Chondrocyte (in vitro differentiated cells): ENCODE results near the gene SLC22A5. TPM values are rescaled to one million over a fixed set of nuclear protein-coding genes. Genes with fewer than 3 reads are reported as not detected.

ENCODE experiments used
- DNase-seq: peaks from one replicate; pipeline ENCODE4 v3.0.0; 2021; ENCODE audit warnings: mixed read lengths, low spot score
- H3K27ac Mint-ChIP-seq: one replicate; pipeline ENCODE4 v1.8.0; 2021; ENCODE audit warnings: mild to moderate bottlenecking, moderate library complexity, mixed read lengths; ENCODE audit not compliant: unreplicated experiment
- H3K27me3 Mint-ChIP-seq: 2 replicates; pipeline ENCODE4 v1.8.0; 2021; ENCODE audit warnings: low read depth, mixed read lengths
- H3K36me3 Mint-ChIP-seq: 2 replicates; pipeline ENCODE4 v1.8.0; 2021; ENCODE audit warnings: low read depth, mixed read lengths
- H3K4me1 Mint-ChIP-seq: 2 replicates; pipeline ENCODE4 v1.8.0; 2021; ENCODE audit warnings: low read depth, mild to moderate bottlenecking, mixed read lengths
- H3K4me3 Mint-ChIP-seq: one replicate; pipeline ENCODE4 v1.8.0; 2021; ENCODE audit warnings: mild to moderate bottlenecking, moderate library complexity, mixed read lengths; ENCODE audit not compliant: unreplicated experiment
- H3K9me3 Mint-ChIP-seq: 2 replicates; pipeline ENCODE4 v1.8.0; 2021; ENCODE audit warnings: low read depth, mixed read lengths
- total RNA-seq: library from RNA; stranded (reverse); gene quantifications from 3 replicates; pipeline ENCODE4 v1.2.1, GENCODE V29; 2021
- TF ChIP-seq, protein P1 (sequence below): fragments of 200-600 bp; sonication (generic); IDR thresholded peaks from 2 replicates; pipeline ENCODE4 v1.5.0; 2021; ENCODE audit warnings: antibody characterized with exemption, mild to moderate bottlenecking, moderate library complexity

SLC22A5 gene
- total RNA-seq, 1 donor from 2014 or later = 6.1 TPM

DNA sequence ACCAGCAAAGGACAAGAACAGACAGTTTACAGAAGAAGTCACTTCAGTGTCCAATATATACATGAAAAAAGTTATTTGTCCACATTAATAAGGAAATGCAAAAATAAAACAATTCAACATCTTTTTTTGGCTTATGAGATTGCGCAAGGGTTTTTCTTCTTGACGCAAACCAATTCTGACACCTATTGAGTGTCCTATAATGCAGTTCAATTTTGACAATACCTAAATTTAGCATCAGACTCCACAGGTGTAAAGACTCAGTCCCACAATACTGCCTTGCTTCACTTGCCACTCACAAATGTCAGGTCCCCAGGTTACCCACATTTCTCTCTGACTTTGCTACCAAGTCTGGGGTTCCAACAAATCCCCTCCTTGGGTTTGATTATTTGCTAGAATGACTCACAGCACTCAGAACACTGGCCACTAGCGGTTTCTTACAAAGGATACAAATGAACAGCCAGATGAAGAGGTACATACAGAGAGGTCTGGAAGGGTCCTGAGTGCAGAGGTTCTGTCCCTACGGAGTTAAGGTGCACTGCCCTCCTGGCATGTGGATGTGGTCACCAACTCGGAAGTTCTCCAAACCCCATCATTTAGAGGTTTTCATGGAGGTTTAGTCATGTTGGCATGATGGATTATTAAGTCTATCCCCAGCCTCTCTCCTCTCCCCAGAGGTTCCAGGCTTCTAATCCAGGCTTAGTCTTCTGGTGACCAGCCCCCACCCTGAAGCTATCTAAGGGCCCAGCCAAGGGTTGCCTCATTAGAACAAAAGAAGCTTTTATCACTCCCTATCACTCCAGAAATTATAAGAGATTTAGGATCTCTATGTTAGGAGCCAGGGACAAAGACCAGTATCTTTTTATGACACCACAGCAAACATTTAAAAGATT is 27.0 kb upstream of the SLC22A5 start:
- Mint-ChIP-seq H3K4me1 (no peaks in the 10 kb centered on the region), H3K9me3 (peaks cover 9% of the 10 kb centered on the region), H3K27ac (no peak overlapping the region), H3K4me3 (no peak overlapping the region), H3K27me3 (no peaks in the 10 kb centered on the region), H3K36me3 (peaks cover 25% of the 10 kb centered on the region)
- TF ChIP-seq, protein P1, sequence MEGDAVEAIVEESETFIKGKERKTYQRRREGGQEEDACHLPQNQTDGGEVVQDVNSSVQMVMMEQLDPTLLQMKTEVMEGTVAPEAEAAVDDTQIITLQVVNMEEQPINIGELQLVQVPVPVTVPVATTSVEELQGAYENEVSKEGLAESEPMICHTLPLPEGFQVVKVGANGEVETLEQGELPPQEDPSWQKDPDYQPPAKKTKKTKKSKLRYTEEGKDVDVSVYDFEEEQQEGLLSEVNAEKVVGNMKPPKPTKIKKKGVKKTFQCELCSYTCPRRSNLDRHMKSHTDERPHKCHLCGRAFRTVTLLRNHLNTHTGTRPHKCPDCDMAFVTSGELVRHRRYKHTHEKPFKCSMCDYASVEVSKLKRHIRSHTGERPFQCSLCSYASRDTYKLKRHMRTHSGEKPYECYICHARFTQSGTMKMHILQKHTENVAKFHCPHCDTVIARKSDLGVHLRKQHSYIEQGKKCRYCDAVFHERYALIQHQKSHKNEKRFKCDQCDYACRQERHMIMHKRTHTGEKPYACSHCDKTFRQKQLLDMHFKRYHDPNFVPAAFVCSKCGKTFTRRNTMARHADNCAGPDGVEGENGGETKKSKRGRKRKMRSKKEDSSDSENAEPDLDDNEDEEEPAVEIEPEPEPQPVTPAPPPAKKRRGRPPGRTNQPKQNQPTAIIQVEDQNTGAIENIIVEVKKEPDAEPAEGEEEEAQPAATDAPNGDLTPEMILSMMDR = no peak
- DNase-seq = no peak

DNA sequence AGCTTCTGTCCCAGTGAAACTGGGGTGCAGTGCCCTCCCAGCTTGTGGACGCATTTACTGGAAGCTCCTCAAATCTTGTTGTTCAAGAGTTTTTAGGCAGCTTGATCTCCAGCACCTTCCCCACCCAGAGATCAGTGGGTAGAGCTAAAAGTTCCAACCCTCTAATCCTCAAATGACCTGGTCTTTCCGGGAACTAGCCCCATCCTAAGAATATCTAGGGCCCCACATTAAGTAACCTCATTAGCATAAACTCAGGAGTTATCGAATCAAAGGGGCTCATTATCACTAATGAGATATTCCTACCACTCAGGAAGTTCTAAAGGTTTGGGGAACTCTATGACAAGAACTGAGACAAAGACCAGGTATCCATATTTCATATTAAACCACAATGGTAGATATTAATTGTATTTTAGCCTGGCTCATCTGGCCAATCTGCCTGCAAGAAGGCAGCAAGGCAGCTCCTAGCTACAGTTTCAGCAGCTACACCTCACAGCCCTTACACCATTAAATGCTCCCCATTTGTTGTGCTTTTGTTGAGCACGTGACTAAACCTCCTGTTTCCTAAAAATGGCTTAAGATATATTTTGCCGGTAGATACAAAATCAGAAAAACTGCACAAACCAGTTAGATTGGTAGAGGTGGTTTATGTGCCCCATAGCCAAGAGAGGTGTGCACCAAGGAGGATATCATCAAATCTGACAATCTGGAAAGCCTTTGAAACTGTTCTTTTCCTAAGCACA is 24.6 kb upstream of the SLC22A5 start:
- no peaks in the 10 kb centered on the region for H3K27me3 Mint-ChIP-seq
- H3K4me3 Mint-ChIP-seq = no peak overlapping the region
- TF ChIP-seq, protein P1 = no peak
- no peak for DNase-seq
- no peak overlapping the region for H3K27ac Mint-ChIP-seq
- H3K9me3 Mint-ChIP-seq = peaks cover 18% of the 10 kb centered on the region
- no peaks in the 10 kb centered on the region for H3K4me1 Mint-ChIP-seq
- peaks cover 34% of the 10 kb centered on the region for H3K36me3 Mint-ChIP-seq

DNA sequence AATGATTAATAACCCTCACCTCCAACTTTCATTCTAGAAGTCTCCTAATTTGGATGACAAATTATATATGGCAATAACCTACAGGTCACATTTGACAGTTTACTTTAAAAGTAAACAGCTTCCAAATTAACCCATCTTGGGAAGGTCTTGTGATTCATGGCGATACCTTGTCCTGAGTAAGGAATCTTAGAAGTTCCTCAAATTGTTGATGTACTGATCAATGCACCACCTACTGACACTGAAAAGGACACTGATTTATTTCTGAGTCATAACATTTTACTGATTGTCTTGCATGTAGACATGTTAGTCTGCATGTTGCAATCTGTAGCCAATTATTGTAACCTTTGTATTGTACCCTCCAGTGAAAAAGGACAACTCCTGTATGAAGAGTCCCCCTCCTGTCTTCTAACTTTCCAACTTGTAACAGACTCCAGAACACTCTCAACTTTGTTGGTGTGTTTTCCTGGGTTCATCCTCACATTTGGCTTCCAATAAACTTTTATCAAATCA is 16.0 kb upstream of the SLC22A5 start:
- H3K4me3 Mint-ChIP-seq = no peak overlapping the region
- no peaks in the 10 kb centered on the region for H3K4me1 Mint-ChIP-seq
- H3K36me3 Mint-ChIP-seq = peaks cover 16% of the 10 kb centered on the region

DNA sequence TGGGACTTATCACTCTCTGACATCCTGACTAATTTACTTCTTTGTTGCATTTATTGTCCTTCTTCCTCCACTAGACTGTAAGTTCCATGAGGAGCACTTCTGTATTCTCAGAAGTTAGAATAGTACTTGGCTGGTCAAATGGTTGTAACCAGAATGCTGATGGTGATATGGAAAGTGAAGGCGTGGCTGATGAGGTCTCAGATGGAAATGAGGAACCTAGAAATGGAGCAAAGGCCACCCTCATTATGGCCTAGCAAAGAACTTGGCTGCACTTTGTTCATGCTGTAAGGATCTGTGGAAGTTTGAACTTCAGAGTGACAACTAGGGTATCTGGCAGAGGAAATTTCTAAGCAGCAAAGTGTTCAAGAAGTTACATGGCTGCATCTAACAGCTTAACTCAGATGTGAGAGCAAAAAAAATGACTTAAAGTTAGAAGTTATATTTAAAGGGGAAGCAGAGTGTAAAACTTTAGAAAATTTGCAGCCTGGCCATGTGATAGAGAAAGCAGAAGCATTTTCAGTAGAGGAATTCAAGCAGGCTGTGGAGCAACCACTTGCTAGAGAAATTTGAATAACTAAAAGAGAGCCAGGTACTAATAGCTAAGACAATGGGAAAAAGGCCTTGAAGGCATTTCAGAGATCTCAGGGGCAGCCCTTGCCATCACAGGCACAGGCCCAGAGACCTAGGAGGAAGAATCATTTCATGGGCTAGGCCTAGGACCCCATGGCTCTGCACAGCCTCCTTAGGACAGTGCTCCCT is 14.9 kb upstream of the SLC22A5 start:
- Mint-ChIP-seq H3K9me3 (peaks cover 5% of the 10 kb centered on the region), H3K36me3 (peaks cover 10% of the 10 kb centered on the region), H3K4me3 (no peak overlapping the region), H3K27ac (no peak overlapping the region), H3K27me3 (no peaks in the 10 kb centered on the region), H3K4me1 (no peaks in the 10 kb centered on the region)
- DNase-seq = no peak
- TF ChIP-seq, protein P1 = no peak

More for the DNA sequence above, 16.0 kb upstream of the SLC22A5 start:
- Mint-ChIP-seq H3K9me3 (peaks cover 5% of the 10 kb centered on the region), H3K27me3 (no peaks in the 10 kb centered on the region), H3K27ac (no peak overlapping the region)
- no peak for DNase-seq
- TF ChIP-seq, protein P1 = no peak
